GM21825 (cell line): ENCODE results near the gene UNC45A.

Experiments used
- ATAC-seq: cut with Tn5 transposase; IDR thresholded peaks from one replicate; pipeline ENCODE4 v1.9.1; 2021; ENCODE audit warnings: mild to moderate bottlenecking, moderate library complexity; ENCODE audit not compliant: unreplicated experiment

UNC45A gene

DNA sequence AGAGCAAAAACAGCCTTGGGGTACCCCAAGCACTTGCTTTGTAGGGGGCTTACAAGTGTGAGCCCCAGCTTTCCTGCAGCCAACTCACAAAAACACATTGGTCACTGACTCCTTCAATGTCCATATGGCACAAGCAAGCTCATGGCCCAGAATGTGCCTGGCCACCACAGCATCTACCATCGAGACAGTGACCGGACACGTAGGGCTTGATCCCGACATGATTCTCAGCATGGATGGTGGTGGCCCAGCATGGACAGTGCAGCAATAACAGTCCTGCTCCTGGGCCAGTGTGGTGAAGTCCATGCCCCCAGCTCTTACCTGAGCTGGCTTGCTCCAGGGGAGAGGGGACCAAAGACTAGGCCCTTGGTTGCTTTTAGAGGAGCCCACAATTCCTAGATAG lies 6.0 kb downstream of the UNC45A start:
- no peak for ATAC-seq

DNA sequence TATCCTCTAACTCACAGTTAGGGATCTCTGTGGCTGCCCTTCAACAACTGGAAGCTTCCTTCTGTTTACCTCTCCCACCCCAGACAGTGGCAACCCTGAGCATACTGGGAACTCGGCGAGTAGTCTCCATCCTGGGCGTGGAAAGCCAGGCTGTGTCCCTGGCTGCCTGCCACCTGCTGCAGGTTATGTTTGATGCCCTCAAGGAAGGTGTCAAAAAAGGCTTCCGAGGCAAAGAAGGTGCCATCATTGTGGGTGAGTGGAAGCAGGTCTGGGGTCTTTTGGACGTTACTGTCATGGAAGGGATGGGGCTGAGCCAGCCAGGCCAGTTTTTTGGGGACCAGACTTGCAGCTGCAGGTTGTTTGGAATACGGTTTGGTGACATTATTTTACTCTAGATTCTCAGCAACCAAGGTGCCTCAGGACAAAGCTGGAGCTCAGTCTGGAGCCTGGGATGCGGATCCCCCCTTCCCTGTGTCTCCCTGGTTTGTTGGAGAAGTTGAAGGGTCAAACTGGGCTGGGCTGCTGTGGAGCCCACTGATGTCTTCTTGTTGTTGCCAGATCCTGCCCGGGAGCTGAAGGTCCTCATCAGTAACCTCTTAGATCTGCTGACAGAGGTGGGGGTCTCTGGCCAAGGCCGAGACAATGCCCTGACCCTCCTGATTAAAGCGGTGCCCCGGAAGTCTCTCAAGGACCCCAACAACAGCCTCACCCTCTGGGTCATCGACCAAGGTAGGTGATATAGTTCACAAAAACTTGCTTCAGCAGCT lies 7.5 kb downstream of the UNC45A start:
- ATAC-seq, result no peak

DNA sequence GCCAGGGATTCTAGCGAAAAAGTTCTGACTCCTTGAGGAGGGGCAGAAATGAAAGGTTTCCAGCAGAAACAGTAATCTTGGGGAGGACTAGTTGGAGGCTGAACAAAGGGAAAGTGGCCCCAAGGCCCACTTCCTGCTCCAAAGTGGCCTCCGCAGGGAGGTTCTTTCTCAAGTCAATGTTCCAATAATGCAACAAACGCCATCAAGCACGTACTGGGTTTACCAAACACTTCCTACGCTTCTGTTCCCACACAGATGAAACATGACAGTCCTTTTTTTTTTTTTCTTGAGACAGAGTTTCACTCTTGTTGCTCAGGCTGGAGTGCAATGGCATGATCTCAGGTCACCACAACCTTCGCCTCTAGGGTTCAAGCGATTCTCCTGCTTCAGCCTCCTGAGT lies 10.0 kb downstream of the UNC45A start:
- no peak for ATAC-seq

DNA sequence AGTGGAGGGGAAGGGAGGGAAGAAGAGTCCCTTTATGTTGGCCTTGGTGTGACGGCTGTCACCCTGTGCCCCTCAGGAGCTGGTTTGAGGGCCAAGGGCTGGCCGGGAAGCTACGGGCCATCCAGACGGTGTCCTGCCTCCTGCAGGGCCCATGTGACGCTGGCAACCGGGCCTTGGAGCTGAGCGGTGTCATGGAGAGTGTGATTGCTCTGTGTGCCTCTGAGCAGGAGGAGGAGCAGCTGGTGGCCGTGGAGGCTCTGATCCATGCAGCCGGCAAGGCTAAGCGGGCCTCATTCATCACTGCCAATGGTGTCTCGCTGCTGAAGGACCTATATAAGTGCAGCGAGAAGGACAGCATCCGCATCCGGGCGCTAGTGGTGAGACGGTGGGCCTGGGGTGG lies 11.5 kb downstream of the UNC45A start:
- no peak for ATAC-seq

DNA sequence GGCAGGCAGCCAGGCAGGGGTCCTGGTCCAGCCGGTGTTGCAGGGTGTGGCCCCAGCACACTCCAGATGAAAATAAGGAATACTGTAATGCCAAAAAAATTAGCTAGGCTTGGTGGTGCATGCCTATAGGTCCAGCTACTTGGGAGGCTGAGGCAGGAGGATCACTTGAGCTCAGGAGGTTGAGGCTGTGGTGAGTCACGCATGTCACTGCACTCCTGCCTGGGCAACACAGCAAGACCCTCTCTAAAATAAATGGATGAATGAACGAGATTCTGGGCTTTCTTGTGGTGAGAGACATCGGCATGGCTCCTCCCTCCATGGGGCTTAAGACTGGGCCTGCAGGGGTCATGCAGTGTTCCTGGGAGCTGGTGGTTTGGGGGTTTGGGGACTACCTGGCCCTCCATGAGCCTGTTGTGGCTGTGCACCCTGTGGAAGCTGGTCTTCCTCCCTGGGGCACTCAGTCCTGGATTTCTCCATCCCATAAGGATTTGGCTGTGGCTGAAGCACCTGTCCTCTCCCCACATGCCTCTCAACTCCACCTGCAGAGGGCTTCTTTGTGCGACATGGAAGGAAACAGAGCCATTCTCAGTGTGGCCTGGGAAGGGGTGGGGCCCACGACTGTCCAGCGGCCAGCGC lies 12.0 kb downstream of the UNC45A start:
- ATAC-seq, result no peak

DNA sequence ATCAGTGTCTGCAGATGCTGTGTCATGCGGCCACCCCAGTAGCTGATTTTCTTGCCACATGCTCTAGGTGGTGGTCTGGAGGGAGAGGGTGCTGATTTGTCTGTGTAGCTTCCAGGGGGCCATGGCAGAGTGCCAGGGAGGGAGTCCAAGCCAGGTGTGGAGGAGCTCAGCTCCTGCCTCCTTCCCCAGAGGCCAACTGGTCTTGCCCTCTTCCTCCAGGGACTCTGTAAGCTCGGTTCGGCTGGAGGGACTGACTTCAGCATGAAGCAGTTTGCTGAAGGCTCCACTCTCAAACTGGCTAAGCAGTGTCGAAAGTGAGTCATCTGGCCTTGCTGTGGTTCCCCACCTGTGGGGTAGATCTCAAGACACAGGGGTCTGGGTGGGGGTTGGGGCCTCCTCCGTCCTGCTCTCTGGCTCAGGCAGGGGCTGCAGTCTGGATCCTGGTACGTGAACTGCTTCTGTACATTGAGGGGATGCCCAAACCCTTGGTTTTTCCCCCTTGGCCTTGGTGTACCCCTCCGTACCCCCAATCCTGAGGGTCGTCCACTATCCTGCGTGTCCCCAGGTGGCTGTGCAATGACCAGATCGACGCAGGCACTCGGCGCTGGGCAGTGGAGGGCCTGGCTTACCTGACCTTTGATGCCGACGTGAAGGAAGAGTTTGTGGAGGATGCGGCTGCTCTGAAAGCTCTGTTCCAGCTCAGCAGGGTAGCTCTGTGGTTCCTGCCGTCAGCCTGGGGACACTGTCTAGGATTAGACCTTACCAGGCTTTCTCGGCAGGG lies 12.7 kb downstream of the UNC45A start:
- ATAC-seq, result no peak

DNA sequence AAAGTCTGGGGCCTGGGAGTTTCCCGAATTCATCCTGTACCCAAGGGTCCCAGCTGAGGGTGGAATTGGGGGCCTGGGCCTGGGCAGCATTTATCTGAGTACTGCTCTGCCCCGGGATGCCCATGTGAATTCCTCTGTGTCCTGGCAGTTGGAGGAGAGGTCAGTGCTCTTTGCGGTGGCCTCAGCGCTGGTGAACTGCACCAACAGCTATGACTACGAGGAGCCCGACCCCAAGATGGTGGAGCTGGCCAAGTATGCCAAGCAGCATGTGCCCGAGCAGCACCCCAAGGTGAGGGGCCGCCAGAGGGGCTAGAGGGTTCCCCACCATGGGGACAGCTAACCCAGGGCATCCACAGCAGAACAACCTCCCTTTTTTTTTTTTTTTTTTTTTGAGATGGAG lies 13.4 kb downstream of the UNC45A start:
- ATAC-seq, result no peak

DNA sequence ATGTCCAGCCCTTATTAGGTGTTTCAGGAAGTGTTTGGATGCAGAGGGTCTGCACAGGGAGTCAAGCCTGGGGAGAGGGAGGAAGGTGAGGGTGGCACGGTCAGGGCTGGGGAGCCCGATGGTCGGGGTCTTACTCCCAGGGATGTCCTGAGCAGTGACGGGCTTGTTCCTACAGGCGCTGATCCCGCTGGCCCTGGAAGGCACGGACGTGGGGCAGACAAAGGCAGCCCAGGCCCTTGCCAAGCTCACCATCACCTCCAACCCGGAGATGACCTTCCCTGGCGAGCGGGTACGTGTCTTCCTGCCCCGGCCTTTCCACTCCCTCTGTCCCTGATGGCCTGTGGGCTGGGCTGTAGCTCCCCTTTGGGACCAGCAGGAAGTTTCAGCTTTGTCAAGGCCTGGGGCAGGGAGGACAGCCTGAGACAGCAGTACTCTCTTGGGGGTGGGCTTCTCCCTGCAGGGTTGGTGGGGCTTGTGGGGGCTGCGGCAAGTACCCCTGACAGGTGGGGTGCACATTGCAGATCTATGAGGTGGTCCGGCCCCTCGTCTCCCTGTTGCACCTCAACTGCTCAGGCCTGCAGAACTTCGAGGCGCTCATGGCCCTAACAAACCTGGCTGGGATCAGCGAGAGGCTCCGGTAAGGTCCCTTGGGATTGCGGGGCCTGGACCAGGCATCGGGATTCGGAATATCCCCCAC lies 15.0 kb downstream of the UNC45A start:
- no peak for ATAC-seq

DNA sequence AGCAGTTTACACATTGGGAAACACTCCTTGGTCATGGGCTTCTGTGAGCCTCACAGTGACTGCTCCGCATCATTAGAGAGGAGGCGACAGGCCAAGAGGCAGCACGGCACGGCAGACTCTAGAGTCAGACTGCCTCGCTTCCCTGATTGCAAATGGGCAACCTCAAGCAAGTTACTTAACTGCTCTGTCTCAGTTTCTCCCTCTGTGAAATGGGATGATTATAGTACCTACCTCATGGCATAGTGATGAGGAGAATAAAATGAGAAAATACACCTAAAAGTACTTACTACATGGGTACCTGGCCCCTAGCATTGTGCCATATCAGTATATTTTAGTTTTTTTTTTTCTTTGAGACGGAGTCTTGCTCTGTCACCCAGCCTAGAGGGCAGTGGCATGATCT lies 15.6 kb downstream of the UNC45A start:
- ATAC-seq, result no peak

DNA sequence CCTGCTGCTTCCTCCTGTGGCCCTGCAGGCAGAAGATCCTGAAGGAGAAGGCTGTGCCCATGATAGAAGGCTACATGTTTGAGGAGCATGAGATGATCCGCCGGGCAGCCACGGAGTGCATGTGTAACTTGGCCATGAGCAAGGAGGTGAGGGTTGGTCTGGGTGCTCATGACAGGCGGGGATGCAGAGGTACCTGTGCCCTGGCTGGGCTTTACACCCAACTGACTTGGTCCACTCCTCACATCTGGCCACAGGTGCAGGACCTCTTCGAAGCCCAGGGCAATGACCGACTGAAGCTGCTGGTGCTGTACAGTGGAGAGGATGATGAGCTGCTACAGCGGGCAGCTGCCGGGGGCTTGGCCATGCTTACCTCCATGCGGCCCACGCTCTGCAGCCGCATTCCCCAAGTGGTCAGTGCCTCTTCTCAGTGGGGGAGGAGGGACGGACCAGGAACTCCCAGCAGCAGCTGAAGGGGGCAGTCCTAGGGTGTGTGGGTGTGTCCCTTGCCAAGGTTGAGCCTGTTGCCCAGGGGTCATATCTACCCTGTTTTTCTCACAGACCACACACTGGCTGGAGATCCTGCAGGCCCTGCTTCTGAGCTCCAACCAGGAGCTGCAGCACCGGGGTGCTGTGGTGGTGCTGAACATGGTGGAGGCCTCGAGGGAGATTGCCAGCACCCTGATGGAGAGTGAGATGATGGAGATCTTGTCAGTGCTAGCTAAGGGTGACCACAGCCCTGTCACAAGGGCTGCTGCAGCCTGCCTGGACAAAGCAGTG lies 18.0 kb downstream of the UNC45A start:
- ATAC-seq, result no peak

DNA sequence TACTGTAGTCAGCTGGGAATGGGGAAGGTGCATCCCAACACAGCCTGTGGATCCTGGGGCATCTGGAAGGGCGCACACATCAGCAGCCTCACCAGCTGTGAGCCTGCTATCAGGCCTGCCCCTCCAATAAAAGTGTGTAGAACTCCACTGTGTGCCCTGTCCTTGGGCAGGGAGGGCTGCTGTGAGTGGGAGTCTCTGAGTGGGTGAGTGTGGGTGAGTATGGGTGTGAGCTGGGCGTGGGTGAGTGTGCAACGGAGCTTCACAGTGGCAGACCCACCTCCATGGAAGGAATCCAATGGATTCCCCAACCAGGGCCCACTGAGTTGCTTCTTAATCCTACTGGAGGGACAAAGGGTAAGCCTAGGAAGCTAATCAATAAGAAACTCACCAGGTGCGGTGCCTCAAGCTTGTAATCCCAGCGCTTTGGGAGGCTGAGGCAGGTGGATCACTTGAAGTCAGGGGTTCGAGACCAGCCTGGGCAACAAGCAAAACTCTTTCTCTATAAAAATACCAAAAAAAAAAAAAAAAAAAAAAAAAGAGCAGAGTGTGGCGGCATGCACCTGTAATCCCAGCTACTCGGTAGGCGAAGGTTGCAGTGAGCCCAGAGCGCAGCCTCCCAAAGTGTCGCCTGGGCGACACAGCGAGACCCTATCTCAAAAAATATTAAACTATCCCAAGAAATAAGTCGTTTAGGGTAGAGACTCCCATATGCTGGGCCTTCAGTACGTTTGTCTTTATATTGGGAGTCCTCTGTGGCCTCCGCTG lies 19.0 kb downstream of the UNC45A start:
- ATAC-seq, result no peak

DNA sequence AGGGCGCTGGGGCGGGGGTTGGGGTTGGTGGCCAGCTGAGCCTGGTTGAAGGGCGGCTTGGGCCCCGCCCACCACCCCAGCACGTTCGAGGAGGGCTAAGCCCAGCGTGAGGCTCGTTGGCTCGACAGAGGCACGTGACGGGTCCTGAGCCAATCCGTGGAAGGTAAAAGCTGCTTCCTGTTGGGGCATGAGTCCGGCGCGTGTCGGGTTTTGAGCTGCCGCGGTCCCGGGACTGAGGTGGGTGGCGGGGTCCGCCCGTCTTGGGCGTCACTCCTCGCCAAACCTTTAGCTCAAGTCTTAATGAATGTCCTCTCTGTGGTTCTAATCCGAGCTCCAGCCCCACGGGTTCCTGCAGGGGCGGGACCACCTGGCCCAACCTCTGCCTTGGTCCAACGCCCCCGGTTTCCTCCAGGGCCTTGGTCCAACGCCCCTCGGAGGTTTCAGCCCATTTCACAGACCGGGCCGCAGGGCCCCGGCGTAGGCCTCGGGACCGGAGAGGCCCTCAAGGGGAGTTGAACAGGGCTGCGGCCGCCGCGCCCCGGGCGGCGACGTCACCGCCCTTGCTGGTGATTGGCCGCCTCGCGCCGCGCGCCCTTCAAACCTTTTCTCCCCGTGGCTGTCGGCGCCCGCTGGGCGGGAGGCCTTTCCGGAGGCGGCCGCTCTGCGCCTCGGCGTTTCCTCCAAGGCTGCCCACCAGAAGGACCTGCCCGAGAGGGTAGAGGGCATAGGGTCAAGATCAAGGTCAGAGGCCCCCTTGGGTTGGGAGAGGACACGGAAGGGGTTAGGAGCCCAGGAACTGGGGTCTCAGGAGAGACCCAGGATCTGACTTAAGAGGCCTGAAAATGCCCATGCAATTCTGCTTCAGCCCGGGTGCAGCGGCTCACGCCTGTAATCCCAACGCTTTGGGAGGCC lies 19.9 kb downstream of the UNC45A start, which contains the start of gene RCCD1:
Gene RCCD1, plus strand, starts transcription at position 173 of the 912 bp plus-strand sequence. CDS start 1,851 bp downstream, outside the sequence.
- peak; percentile 88 for ATAC-seq

DNA sequence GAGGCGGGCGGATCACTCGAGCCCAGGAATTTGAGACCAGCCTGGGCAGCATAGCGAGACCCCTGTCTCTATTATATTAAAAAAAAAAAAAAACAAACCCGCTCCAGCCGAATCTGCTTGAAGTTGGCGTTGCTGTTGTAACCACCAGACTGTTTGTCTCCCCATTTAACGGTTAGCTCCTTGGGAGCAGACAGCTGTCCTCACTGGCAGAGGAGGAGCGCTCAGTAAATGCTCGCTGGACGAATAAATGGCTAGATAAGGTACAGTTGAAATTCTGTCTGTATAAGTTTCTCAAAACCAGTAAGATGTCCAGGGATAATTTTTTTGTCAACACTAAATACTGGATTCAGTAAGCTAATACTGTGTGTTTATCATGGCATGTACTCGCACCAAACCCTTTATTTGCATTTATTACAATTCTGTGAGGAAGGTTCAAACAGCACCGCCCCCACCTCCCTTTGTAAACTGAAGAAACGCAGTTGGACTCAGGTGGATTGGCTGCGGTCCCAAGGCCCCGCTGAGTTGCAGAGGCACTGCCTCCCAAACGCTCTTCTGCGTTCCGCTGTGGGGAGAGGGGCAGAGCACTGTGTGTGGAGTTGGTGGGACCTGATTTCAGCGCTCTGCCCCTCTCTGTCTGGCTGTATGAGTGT lies 20.7 kb downstream of the UNC45A start:
- ATAC-seq, result no peak

DNA sequence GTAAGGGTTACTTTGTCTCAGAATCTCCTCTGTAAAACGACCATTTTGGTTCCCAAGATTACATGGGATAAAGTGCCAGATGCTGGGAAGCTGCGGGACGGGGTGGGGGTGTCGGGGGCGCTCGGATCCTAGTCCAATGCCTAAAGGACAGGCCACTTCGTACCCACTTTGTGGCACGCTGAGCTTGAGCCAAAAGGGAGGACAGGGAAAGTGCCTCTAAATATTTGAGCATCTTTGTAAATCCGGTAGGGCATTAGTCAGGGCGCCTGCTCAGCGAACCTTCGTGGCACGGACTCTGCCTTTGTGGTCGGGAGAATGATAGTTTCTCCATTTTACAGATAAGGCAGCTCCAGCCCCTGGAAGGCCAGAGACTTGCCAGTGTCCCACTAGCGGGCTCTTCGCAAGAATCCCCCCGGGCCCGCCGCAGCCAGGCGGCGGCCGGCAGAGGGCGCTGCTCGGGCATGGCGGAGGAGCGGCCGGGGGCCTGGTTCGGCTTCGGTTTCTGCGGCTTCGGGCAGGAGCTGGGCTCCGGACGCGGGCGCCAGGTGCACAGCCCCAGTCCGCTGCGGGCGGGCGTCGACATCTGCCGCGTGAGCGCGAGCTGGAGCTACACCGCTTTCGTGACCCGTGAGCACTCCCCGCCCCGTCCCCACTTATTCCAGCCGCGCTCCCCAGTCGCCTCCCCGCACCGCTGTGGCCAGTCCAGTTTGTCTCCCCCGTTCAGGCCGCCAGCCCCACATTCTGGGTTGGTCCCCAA lies 21.4 kb downstream of the UNC45A start:
- ATAC-seq, result peak; percentile 26

DNA sequence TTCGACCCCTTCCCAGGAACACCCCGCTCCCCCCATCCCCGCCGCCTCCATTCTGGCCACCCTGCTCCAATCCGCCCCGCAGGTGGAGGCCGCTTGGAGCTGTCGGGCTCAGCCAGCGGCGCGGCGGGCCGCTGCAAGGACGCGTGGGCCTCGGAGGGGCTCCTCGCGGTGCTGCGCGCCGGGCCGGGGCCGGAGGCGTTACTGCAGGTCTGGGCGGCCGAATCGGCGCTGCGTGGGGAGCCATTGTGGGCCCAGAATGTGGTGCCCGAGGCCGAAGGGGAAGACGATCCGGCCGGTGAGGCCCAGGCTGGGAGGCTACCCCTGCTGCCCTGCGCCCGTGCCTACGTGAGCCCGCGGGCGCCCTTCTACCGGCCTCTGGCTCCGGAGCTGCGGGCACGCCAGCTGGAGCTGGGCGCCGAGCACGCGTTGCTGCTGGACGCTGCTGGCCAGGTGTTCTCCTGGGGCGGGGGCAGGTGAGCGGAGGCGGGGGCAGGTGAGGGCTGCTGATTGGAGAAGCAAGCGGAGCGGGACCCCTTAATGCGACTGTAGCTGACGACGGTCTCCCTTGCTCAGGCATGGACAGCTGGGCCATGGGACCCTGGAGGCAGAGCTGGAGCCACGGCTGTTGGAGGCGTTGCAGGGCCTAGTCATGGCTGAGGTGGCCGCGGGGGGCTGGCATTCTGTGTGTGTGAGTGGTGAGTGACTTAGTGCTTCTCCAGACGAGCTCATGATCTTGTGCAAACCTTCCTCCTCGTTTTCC lies 22.1 kb downstream of the UNC45A start:
- ATAC-seq, result no peak

DNA sequence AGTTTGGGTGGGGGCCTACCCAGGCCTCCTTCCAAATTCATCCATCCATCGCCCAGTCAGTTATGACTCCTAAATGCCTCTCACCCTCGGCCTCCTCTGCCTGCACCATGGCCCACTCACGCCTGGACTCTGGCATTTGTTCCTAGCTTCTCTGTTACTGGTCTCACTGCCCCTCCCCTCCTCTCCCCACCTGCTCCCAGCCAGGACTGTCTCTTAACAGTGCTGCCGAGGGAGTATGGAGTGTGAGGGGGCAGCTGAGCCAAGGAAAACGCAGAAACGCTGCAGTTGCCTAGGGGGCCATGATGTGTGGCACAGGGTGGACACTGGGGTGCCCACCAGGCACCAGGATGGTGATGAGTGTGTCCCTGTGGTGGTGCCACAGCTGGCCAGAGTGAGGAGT lies 22.7 kb downstream of the UNC45A start:
- ATAC-seq, result no peak
